Ovary (tissue), 3 donors: ENCODE measurements around the gene NELFA.
A peak's percentile ranks its signal among the peaks of the same experiment; 100 is the strongest.

Source experiments
- CTCF ChIP-seq, 3 donors: fragments of 450-650 bp in 2 of 3; fragments of 200-600 bp in 1 of 3; IDR thresholded peaks; one replicate each; pipeline versions ENCODE4 v1.5.1 to v1.8.0; 2016 to 2022; ENCODE audit warnings: antibody characterized with exemption in 3 of 3, mild to moderate bottlenecking in 1 of 3
- POLR2A ChIP-seq: fragments of 450-650 bp; IDR thresholded peaks from one replicate; pipeline ENCODE4 v1.6.1; 2017; ENCODE audit warnings: antibody characterized with exemption, mild to moderate bottlenecking, moderate library complexity
- donor health status: DM: no; HTN: no; CAD: no.

GRCh38 chr4:2009651-2010233 lies 968 bp upstream of the NELFA start:
- TF ChIP-seq POLR2A (no peak), CTCF (IDR thresholded peaks at IDR 0.05) (peak in 1 of 3 donors; percentile 2)
